GM12891 (cell line): Measurements from ENCODE around the gene SENP1.

Source experiments
- PAX5 ChIP-seq: IDR thresholded peaks from 2 replicates; pipeline ENCODE4 v1.6.1; 2011; ENCODE audit warnings: low read length, moderate library complexity, mild to moderate bottlenecking; ENCODE audit not compliant: insufficient read depth, severe bottlenecking
- POLR2A ChIP-seq: IDR thresholded peaks from 2 replicates; pipeline ENCODE4 v1.6.1; 2011; ENCODE audit warnings: low read depth, low read length, control low read depth
- POLR2AphosphoS5 ChIP-seq: IDR thresholded peaks from 2 replicates; pipeline ENCODE4 v1.6.1; 2011; ENCODE audit warnings: low read depth, low read length, control low read depth
- POU2F2 ChIP-seq: IDR thresholded peaks from 2 replicates; pipeline ENCODE4 v1.6.1; 2011; ENCODE audit warnings: low read depth, mild to moderate bottlenecking, control low read depth, low read length, moderate library complexity
- SPI1 ChIP-seq: IDR thresholded peaks from 2 replicates; pipeline ENCODE4 v1.6.1; 2011; ENCODE audit warnings: low read depth, low read length, control low read depth
- TAF1 ChIP-seq: IDR thresholded peaks from 2 replicates; pipeline ENCODE4 v1.6.1; 2011; ENCODE audit warnings: low read depth, low read length, control low read depth

- TF ChIP-seq POLR2AphosphoS5 = no peak
- no peak for TF ChIP-seq PAX5
- no peak for TF ChIP-seq SPI1
- no peak for TF ChIP-seq POLR2A
- TF ChIP-seq TAF1 = no peak
- no peak for TF ChIP-seq POU2F2
Observed at GRCh38 chr12:48058771-48059170, 47.1 kb downstream of the SENP1 start.
